C4-2B (cell line): ENCODE data around the gene L3MBTL1.

Experiments used
- ZFX ChIP-seq: fragments of 450-650 bp; IDR thresholded peaks from 2 replicates; pipeline ENCODE4 v1.6.1; 2017
- TF ChIP-seq, protein P1 (sequence below): fragments of 450-650 bp; conservative IDR thresholded peaks from 2 replicates; pipeline ENCODE4 v1.5.1; 2017; ENCODE audit warnings: mild to moderate bottlenecking

GRCh38 chr20:43584448-43585136 is 77.1 kb downstream of the L3MBTL1 start:
- TF ChIP-seq, protein P1, sequence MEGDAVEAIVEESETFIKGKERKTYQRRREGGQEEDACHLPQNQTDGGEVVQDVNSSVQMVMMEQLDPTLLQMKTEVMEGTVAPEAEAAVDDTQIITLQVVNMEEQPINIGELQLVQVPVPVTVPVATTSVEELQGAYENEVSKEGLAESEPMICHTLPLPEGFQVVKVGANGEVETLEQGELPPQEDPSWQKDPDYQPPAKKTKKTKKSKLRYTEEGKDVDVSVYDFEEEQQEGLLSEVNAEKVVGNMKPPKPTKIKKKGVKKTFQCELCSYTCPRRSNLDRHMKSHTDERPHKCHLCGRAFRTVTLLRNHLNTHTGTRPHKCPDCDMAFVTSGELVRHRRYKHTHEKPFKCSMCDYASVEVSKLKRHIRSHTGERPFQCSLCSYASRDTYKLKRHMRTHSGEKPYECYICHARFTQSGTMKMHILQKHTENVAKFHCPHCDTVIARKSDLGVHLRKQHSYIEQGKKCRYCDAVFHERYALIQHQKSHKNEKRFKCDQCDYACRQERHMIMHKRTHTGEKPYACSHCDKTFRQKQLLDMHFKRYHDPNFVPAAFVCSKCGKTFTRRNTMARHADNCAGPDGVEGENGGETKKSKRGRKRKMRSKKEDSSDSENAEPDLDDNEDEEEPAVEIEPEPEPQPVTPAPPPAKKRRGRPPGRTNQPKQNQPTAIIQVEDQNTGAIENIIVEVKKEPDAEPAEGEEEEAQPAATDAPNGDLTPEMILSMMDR = no peak
- no peak for TF ChIP-seq ZFX
